ENCODE data around the gene KCNJ14. TPM values are rescaled to one million over a fixed set of nuclear protein-coding genes. Genes with fewer than 3 reads are reported as not detected.

Gene KCNJ14
- total and polyA plus RNA-seq, 4 experiments from 2014 or later = 0.18 to 3.6 (median 1.3) TPM

Other genes starting within 250 kb of the KCNJ14 start
- gene CARD8, start 199.7 kb upstream of the KCNJ14 start, total RNA-seq = 100 to 1,000 TPM; 310 to 316 TPM
- gene CARD8, start 199.7 kb upstream of the KCNJ14 start, polyA plus RNA-seq = 10 to 100 TPM; 74.9 to 90.5 TPM
- gene ZNF114, start 185.5 kb upstream of the KCNJ14 start, total RNA-seq = under 1 TPM in 1 of 2 experiments, not detected in 1; 0.36 TPM
- not detected for gene ZNF114, start 185.5 kb upstream of the KCNJ14 start, polyA plus RNA-seq
- gene EMP3, start 130.0 kb upstream of the KCNJ14 start, total RNA-seq = 100 to 1,000 TPM; 293 to 294 TPM
- gene EMP3, start 130.0 kb upstream of the KCNJ14 start, polyA plus RNA-seq = 1,000 to 10,000 TPM; 1,097 to 1,108 TPM
- 10 to 100 TPM; 27.6 to 31.8 TPM for gene TMEM143, start 91.6 kb upstream of the KCNJ14 start, total RNA-seq
- gene TMEM143, start 91.6 kb upstream of the KCNJ14 start, polyA plus RNA-seq = 1 to 10 TPM; 3.8 to 8.2 TPM
- gene SYNGR4, start 91.2 kb upstream of the KCNJ14 start, total RNA-seq = not detected
- gene SYNGR4, start 91.2 kb upstream of the KCNJ14 start, polyA plus RNA-seq = not detected
- gene KDELR1, start 64.0 kb upstream of the KCNJ14 start, total RNA-seq = 10 to 100 TPM; 58.8 to 63.2 TPM
- gene KDELR1, start 64.0 kb upstream of the KCNJ14 start, polyA plus RNA-seq = 10 to 100 TPM; 17.7 to 28.8 TPM
- under 1 TPM; 0.14 to 0.17 TPM for gene GRIN2D, start 61.9 kb upstream of the KCNJ14 start, total RNA-seq
- gene GRIN2D, start 61.9 kb upstream of the KCNJ14 start, polyA plus RNA-seq = not detected
- 10 to 100 TPM; 36.2 to 39.0 TPM for gene GRWD1, start 9.6 kb upstream of the KCNJ14 start, total RNA-seq
- gene GRWD1, start 9.6 kb upstream of the KCNJ14 start, polyA plus RNA-seq = 10 to 100 TPM; 44.4 to 52.8 TPM
- 10 to 100 TPM; 74.9 to 89.0 TPM for gene CYTH2, start 13.8 kb downstream of the KCNJ14 start, total RNA-seq
- 10 to 100 TPM; 30.1 to 31.3 TPM for gene CYTH2, start 13.8 kb downstream of the KCNJ14 start, polyA plus RNA-seq
- gene LMTK3, start 56.3 kb downstream of the KCNJ14 start, total RNA-seq = 10 to 100 TPM; 18.5 to 20.6 TPM
- gene LMTK3, start 56.3 kb downstream of the KCNJ14 start, polyA plus RNA-seq = under 1 TPM in 1 of 2 donors, not detected in 1; 0.17 TPM
- gene SULT2B1, start 96.6 kb downstream of the KCNJ14 start, total RNA-seq = not detected
- gene SULT2B1, start 96.6 kb downstream of the KCNJ14 start, polyA plus RNA-seq = under 1 TPM in 1 of 2 donors, not detected in 1; 0.13 TPM
- gene SPACA4, start 151.2 kb downstream of the KCNJ14 start, total RNA-seq = not detected
- not detected for gene SPACA4, start 151.2 kb downstream of the KCNJ14 start, polyA plus RNA-seq
- 1 to 10 TPM; 4.3 to 5.3 TPM for gene FAM83E, start 159.5 kb downstream of the KCNJ14 start, total RNA-seq
- gene FAM83E, start 159.5 kb downstream of the KCNJ14 start, polyA plus RNA-seq = not detected
- 1,000 to 10,000 TPM; 2,357 to 2,448 TPM for gene RPL18, start 163.6 kb downstream of the KCNJ14 start, total RNA-seq
- gene RPL18, start 163.6 kb downstream of the KCNJ14 start, polyA plus RNA-seq = 1,000 to 10,000 TPM; 2,084 to 2,180 TPM
- 10 to 100 TPM; 25.0 to 29.1 TPM for gene SPHK2, start 163.9 kb downstream of the KCNJ14 start, total RNA-seq
- gene SPHK2, start 163.9 kb downstream of the KCNJ14 start, polyA plus RNA-seq = 1 to 10 TPM; 6.0 to 8.4 TPM
- 10 to 100 TPM; 62.6 to 69.5 TPM for gene DBP, start 181.8 kb downstream of the KCNJ14 start, total RNA-seq
- 100 to 1,000 TPM in 1 of 2 donors, 10 to 100 TPM in 1; 37.4 to 113 TPM for gene DBP, start 181.8 kb downstream of the KCNJ14 start, polyA plus RNA-seq
- 10 to 100 TPM; 13.7 to 15.4 TPM for gene CA11, start 190.6 kb downstream of the KCNJ14 start, total RNA-seq
- 1 to 10 TPM; 5.0 to 9.4 TPM for gene CA11, start 190.6 kb downstream of the KCNJ14 start, polyA plus RNA-seq
- gene NTN5, start 217.4 kb downstream of the KCNJ14 start, total RNA-seq = 1 to 10 TPM; 2.3 to 3.3 TPM
- gene NTN5, start 217.4 kb downstream of the KCNJ14 start, polyA plus RNA-seq = under 1 TPM in 1 of 2 donors, not detected in 1; 0.62 TPM
- not detected for gene FUT2, start 240.4 kb downstream of the KCNJ14 start, total RNA-seq
- gene FUT2, start 240.4 kb downstream of the KCNJ14 start, polyA plus RNA-seq = under 1 TPM; 0.11 to 0.59 TPM